Left lung (tissue), 14 donors: ENCODE data around the gene RPS28. TPM values are rescaled to one million over a fixed set of nuclear protein-coding genes. Genes with fewer than 3 reads are reported as not detected.
"Not testable (repeated sequence)": the region's sequence is repeated elsewhere in the genome, so short reads cannot be mapped to it uniquely, and the experiment has no call there.

Experiments
- ATAC-seq: fragments of 200-7000 bp; cut with Tn5 transposase; one replicate; pipeline ENCODE4 v1.9.1; 2020; ENCODE audit warnings: moderate library complexity
- DNase-seq, 4 donors: peaks; one replicate each; pipeline ENCODE4 v3.0.0-alpha.2; 2013 to 2020
- H3K27ac ChIP-seq, 2 donors: fragments of 200-600 bp; sonication (generic) in 1 of 2; one replicate each; pipeline versions ENCODE4 v1.5.0 to v1.8.0; 2020 to 2021
- H3K27me3 ChIP-seq, 2 donors: fragments of 200-600 bp; sonication (generic) in 1 of 2; one replicate each; pipeline versions ENCODE4 v1.5.0 to v1.8.0; 2020 to 2021
- H3K36me3 ChIP-seq, 2 donors: fragments of 200-600 bp; sonication (generic) in 1 of 2; one replicate each; pipeline versions ENCODE4 v1.5.0 to v1.8.0; 2020 to 2021
- H3K4me1 ChIP-seq, 2 donors: fragments of 200-600 bp; one replicate each; pipeline ENCODE4 v1.8.0; 2021
- H3K4me3 ChIP-seq, 2 donors: fragments of 200-600 bp; sonication (generic) in 1 of 2; one replicate each; pipeline versions ENCODE4 v1.5.0 to v1.8.0; 2020 to 2021; ENCODE audit warnings: mild to moderate bottlenecking in 1 of 2
- H3K9me3 ChIP-seq, 2 donors: fragments of 200-600 bp; sonication (generic) in 1 of 2; one replicate each; pipeline versions ENCODE4 v1.5.0 to v1.8.0; 2020 to 2021
- CTCF ChIP-seq, 2 donors: fragments of 200-600 bp; sonication (generic) in 1 of 2; IDR thresholded peaks; one replicate each; pipeline versions ENCODE4 v1.5.0 to v1.8.0; 2021; ENCODE audit warnings: antibody characterized with exemption in 2 of 2
- intact Hi-C, 2 donors: fragments of 100-400 bp; cut with DNase I; formaldehyde crosslinking; loops; one replicate each; pipeline versions ENCODE4 v1.11.2 to v1.14.2; 2022
- long read RNA-seq, 12 donors: library from polyadenylated mRNA in 2 of 12; unstranded in 2 of 12; transcript quantifications; one replicate each; pipeline ENCODE4 v2.0.0 and lab custom pipeline, GENCODE V29; 2019 to 2026
- polyA plus RNA-seq, 6 donors: library from polyadenylated mRNA; unstranded; fragments of 120-200 nt; gene quantifications; one replicate each; pipeline ENCODE4 v1.2.1, GENCODE V29; 2013; ENCODE audit not compliant: insufficient read length in 6 of 6
- total RNA-seq, 2 donors: library from RNA; stranded (reverse); fragmentation: NEBNext Ultra II Directional; extraction: Animal tissue kit (Norgen Biotek cat#: 25700); gene quantifications; one replicate each; pipeline ENCODE4 v1.2.1, GENCODE V29; 2021
- donor health status: DM: no; HTN: yes; CAD: no.
- donor health status: DM: no; HTN: no; CAD: no.

Gene RPS28
- total RNA-seq (1,000 to 10,000 TPM; 1,595 to 1,630 TPM), polyA plus RNA-seq (100 to 1,000 TPM; 565 to 753 (median 599) TPM)
- long read RNA-seq, donor 1, transcript RPS28-203 (4 exons, 1,326 nt): major isoform, 292 of 403 reads
- long read RNA-seq, donor 1, transcript RPS28-202 (3 exons, 1,523 nt): minor isoform, 5 of 403 reads
- long read RNA-seq, donor 1, partial matches to known transcripts: 76 of 403 reads
- long read RNA-seq, donor 1, other reads (novel, unspliced or antisense): 23 of 403 reads
- long read RNA-seq, donor 2, transcript RPS28-204 (2 exons, 912 nt): minor isoform, 5 of 305 reads
- long read RNA-seq, donor 2, transcript RPS28-201 (3 exons, 334 nt): minor isoform, 6 of 305 reads
- long read RNA-seq, donor 2, transcript RPS28-203 (4 exons, 1,326 nt): major isoform, 211 of 305 reads
- long read RNA-seq, donor 2, partial matches to known transcripts: 83 of 305 reads
- long read RNA-seq, donor 2, other reads (novel, unspliced or antisense): 0 of 305 reads
- long read RNA-seq, donor 3, transcript RPS28-203 (4 exons, 1,326 nt): major isoform, 276 of 359 reads
- long read RNA-seq, donor 3, partial matches to known transcripts: 68 of 359 reads
- long read RNA-seq, donor 3, other reads (novel, unspliced or antisense): 11 of 359 reads
- long read RNA-seq, donor 4, transcript RPS28-203 (4 exons, 1,326 nt): major isoform, 2,340 of 2,378 reads
- long read RNA-seq, donor 4, partial matches to known transcripts: 0 of 2,378 reads
- long read RNA-seq, donor 4, other reads (novel, unspliced or antisense): 31 of 2,378 reads
- long read RNA-seq, donor 5, transcript RPS28-202 (3 exons, 1,523 nt): minor isoform, 6 of 331 reads
- long read RNA-seq, donor 5, transcript RPS28-204 (2 exons, 912 nt): minor isoform, 6 of 331 reads
- long read RNA-seq, donor 5, transcript RPS28-203 (4 exons, 1,326 nt): major isoform, 274 of 331 reads
- long read RNA-seq, donor 5, partial matches to known transcripts: 44 of 331 reads
- long read RNA-seq, donor 5, other reads (novel, unspliced or antisense): 0 of 331 reads
- long read RNA-seq, donor 6, transcript RPS28-203 (4 exons, 1,326 nt): major isoform, 200 of 262 reads
- long read RNA-seq, donor 6, partial matches to known transcripts: 57 of 262 reads
- long read RNA-seq, donor 6, other reads (novel, unspliced or antisense): 0 of 262 reads
- long read RNA-seq, donor 7, transcript RPS28-203 (4 exons, 1,326 nt): major isoform, 112 of 134 reads
- long read RNA-seq, donor 7, partial matches to known transcripts: 17 of 134 reads
- long read RNA-seq, donor 7, other reads (novel, unspliced or antisense): 0 of 134 reads
- long read RNA-seq, donor 8, transcript RPS28-203 (4 exons, 1,326 nt): major isoform, 169 of 250 reads
- long read RNA-seq, donor 8, partial matches to known transcripts: 45 of 250 reads
- long read RNA-seq, donor 8, other reads (novel, unspliced or antisense): 29 of 250 reads
- long read RNA-seq, donor 9, transcript RPS28-203 (4 exons, 1,326 nt): major isoform, 5 of 5 reads
- long read RNA-seq, donor 9, partial matches to known transcripts: 0 of 5 reads
- long read RNA-seq, donor 9, other reads (novel, unspliced or antisense): 0 of 5 reads
- long read RNA-seq, donor 10, transcript RPS28-203 (4 exons, 1,326 nt): major isoform, 472 of 500 reads
- long read RNA-seq, donor 10, partial matches to known transcripts: 0 of 500 reads
- long read RNA-seq, donor 10, other reads (novel, unspliced or antisense): 23 of 500 reads
- long read RNA-seq, donor 11: 0 reads
- long read RNA-seq, donor 12, transcript RPS28-203 (4 exons, 1,326 nt): major isoform, 89 of 102 reads
- long read RNA-seq, donor 12, partial matches to known transcripts: 10 of 102 reads
- long read RNA-seq, donor 12, other reads (novel, unspliced or antisense): 0 of 102 reads

DNA sequence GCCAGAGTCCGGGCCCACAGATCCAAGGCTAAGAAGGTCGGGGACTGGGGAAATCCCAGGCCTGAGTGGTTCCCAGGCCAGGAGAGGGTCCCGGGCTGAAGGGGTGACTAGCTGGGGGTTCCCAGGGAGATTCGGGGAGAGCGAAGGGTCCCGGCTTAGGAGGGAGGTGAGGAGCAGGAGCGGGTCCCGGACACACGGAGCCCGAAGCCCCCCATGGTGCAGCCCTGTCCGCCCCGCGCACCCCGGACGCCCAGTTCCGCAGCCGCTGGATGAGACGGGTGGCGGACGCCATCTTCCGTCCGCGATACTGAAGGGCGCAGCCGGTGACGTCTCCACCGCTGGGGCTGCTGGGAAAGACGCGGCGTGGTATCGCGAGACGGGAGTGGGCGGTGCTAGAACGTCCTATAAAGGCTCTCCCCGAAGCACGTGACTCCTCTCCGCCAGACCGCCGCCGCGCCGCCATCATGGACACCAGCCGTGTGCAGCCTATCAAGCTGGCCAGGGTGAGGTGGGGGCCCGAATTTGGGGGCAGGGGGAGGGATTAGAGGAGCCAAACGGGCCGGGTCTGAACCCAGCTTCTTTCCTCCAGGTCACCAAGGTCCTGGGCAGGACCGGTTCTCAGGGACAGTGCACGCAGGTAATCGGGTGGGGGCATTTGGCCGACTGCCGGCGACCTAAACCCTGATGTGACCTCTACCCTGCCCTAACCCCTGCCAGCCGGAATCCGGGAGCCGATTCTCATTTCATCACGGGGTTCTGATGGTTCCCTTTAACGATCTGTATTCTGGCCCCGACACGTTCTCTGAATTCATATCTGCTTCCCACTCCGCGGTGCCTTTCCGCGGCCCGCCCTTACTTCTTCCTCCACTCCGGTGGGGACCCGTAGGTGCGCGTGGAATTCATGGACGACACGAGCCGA, at the start of gene RPS28, which contains the start of gene NDUFA7:
TSS of gene RPS28 (plus strand) at position 430 of the 919 bp plus-strand sequence. CDS start at position 465, 35 bp downstream.
TSS of gene NDUFA7 (minus strand) at position 309 of the 919 bp plus-strand sequence. CDS start at position 292, 17 bp downstream.
- ATAC-seq: peak; percentile 95

DNA sequence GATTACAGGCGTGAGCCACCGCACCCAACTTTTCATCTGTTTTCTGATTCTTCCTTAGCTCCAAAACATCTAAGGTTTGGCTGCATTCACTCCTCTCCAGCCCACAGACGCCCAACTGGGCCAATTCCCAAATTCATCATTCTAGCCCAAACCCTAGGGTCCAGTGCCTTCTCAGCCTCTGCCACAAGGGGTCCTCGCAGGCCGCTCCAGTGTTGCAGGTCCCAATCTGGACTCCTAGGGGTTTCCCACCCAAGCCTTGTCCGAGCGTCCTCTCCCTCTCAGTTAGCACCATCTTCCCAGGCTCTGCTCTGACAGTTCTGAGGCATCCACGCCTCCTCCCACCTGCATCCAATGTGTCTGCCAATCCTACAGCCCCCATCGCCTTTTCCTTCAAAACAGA, 44.8 kb upstream of the RPS28 start:
- intact Hi-C loops, H3K36me3 ChIP-seq, H3K4me3 ChIP-seq, H3K9me3 ChIP-seq, H3K27me3 ChIP-seq, H3K27ac ChIP-seq, DNase-seq, H3K4me1 ChIP-seq: not testable (repeated sequence)
- peak; percentile 79 for ATAC-seq

More for the DNA sequence above, at the start of gene RPS28, which contains the start of gene NDUFA7:
- H3K27me3 ChIP-seq: no peaks in the 10 kb centered on the region
- peak; percentile 97 to 99 (median 98) for DNase-seq
- peaks cover 0 to 26% of the 10 kb centered on the region in 2 donors for H3K36me3 ChIP-seq
- peak within 1 kb of the TSS; percentile 85 to 98 for H3K4me3 ChIP-seq
- TF ChIP-seq CTCF (IDR thresholded peaks at IDR 0.05): peak in 1 of 2 donors; percentile 23
- H3K4me1 ChIP-seq: peaks cover 23 to 38% of the 10 kb centered on the region in 2 donors
- H3K27ac ChIP-seq: peak within 1 kb of the TSS; percentile 87 to 88
- intact Hi-C loops: no loop called here
- no peaks in the 10 kb centered on the region for H3K9me3 ChIP-seq

DNA sequence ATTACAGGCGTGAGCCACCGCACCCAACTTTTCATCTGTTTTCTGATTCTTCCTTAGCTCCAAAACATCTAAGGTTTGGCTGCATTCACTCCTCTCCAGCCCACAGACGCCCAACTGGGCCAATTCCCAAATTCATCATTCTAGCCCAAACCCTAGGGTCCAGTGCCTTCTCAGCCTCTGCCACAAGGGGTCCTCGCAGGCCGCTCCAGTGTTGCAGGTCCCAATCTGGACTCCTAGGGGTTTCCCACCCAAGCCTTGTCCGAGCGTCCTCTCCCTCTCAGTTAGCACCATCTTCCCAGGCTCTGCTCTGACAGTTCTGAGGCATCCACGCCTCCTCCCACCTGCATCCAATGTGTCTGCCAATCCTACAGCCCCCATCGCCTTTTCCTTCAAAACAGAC, 30.0 kb upstream of the RPS28 start:
- H3K36me3 ChIP-seq, H3K4me1 ChIP-seq, H3K27me3 ChIP-seq, H3K9me3 ChIP-seq, DNase-seq, H3K4me3 ChIP-seq, H3K27ac ChIP-seq, intact Hi-C loops: not testable (repeated sequence)
- peak; percentile 86 for ATAC-seq

- intact Hi-C loops: no loop called here
- TF ChIP-seq CTCF (IDR thresholded peaks at IDR 0.05): no peak
- ATAC-seq (peak; percentile 14), DNase-seq (peak in 2 of 4 donors; percentile 34 to 72)
- Histone ChIP-seq H3K36me3 (peaks cover 0 to 20% of the 10 kb centered on the region in 2 donors), H3K27ac (no peak overlapping the region), H3K4me3 (no peak overlapping the region), H3K4me1 (peaks cover under 1 to 15% of the 10 kb centered on the region in 2 donors), H3K27me3 (no peaks in the 10 kb centered on the region), H3K9me3 (no peaks in the 10 kb centered on the region)
Observed at GRCh38 chr19:8302357-8302691, 19.0 kb upstream of the RPS28 start.
